Osteocyte (in vitro differentiated cells): ENCODE data around the gene KREMEN2. TPM values are rescaled to one million over a fixed set of nuclear protein-coding genes. Genes with fewer than 3 reads are reported as not detected.
A peak's percentile ranks its signal among the peaks of the same experiment; 100 is the strongest.

Experiments
- DNase-seq: peaks from one replicate; pipeline ENCODE4 v3.0.0; 2021; ENCODE audit warnings: mixed read lengths; ENCODE audit not compliant: unreplicated experiment; ENCODE audit errors: extremely low spot score
- H3K27ac Mint-ChIP-seq: one replicate; pipeline ENCODE4 v1.8.0; 2021; ENCODE audit warnings: mild to moderate bottlenecking, mixed read lengths; ENCODE audit not compliant: unreplicated experiment
- H3K27me3 Mint-ChIP-seq: one replicate; pipeline ENCODE4 v1.8.0; 2021; ENCODE audit warnings: mixed read lengths; ENCODE audit not compliant: unreplicated experiment
- H3K36me3 Mint-ChIP-seq: one replicate; pipeline ENCODE4 v1.8.0; 2021; ENCODE audit warnings: mixed read lengths; ENCODE audit not compliant: unreplicated experiment
- H3K4me1 Mint-ChIP-seq: one replicate; pipeline ENCODE4 v1.8.0; 2021; ENCODE audit warnings: mixed read lengths; ENCODE audit not compliant: unreplicated experiment
- H3K4me3 Mint-ChIP-seq: one replicate; pipeline ENCODE4 v1.8.0; 2021; ENCODE audit warnings: mild to moderate bottlenecking, moderate library complexity, mixed read lengths; ENCODE audit not compliant: unreplicated experiment
- H3K9me3 Mint-ChIP-seq: one replicate; pipeline ENCODE4 v1.8.0; 2021; ENCODE audit warnings: mixed read lengths; ENCODE audit not compliant: unreplicated experiment
- total RNA-seq: library from RNA; stranded (reverse); gene quantifications from 2 replicates; pipeline ENCODE4 v1.2.1, GENCODE V29; 2021
- TF ChIP-seq, protein P1 (sequence below): fragments of 200-600 bp; sonication (generic); IDR thresholded peaks from 2 replicates; pipeline ENCODE4 v1.5.0; 2021; ENCODE audit warnings: antibody characterized with exemption, mild to moderate bottlenecking, moderate library complexity

Gene KREMEN2
- total RNA-seq, 1 donor from 2014 or later: not detected

DNA sequence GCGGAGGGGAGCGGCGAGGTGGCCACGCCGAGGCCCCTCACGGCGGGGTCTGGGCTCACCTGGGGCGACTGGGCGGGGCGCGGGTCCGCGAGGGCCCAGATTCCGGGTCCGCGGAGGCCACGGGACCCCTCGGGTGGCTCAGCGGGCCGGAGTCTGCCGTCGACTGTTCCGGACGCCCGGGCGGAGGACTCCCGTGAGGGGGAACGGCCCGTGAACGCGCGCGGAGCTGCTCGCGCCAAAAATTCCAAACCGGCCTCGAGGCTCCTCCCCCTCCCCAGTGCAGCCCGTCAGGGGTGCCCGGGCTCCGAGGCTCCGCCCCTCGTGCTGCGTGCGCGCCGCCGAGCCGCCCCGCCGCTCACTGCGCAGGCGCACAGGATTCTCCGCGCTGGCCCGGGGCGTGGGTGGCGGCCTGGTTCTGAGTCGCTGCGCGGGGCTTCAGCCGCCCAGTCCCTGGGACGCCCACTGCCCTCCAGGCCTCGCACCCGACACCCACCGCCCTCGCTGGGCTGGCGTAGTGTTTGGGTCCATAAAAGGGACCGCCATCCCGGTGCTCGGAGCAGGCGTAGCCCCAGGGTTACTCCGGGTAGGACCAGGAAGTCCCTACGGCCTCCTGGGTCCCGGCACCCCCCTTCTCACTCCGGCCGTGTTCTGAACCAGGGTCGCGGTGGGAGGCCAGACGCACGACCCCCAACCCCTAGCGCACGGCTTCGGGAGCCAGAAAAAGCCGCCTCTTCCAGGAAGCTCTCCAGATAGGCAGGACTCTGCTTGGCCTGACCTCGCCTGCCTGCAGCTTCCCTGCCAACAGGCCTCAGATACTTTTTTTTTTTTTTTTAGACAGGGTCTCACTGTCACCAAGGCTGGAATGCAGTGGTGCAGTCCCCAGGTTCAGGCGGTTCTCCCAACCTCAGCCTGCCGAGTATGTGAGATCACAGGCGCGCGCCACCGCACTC, 16.4 kb downstream of the KREMEN2 start, which contains the start of gene PKMYT1:
PKMYT1 (minus strand) TSS at position 220 of the 950 bp plus-strand sequence. CDS start 789 bp downstream, outside the sequence.
- peak; percentile 98 for DNase-seq
- Mint-ChIP-seq H3K36me3 (no peaks in the 10 kb centered on the region), H3K4me1 (peaks cover 15% of the 10 kb centered on the region), H3K9me3 (no peaks in the 10 kb centered on the region), H3K27me3 (no peaks in the 10 kb centered on the region), H3K27ac (peak within 1 kb of the TSS; percentile 77), H3K4me3 (peak within 1 kb of the TSS; percentile 75)
- TF ChIP-seq, protein P1, sequence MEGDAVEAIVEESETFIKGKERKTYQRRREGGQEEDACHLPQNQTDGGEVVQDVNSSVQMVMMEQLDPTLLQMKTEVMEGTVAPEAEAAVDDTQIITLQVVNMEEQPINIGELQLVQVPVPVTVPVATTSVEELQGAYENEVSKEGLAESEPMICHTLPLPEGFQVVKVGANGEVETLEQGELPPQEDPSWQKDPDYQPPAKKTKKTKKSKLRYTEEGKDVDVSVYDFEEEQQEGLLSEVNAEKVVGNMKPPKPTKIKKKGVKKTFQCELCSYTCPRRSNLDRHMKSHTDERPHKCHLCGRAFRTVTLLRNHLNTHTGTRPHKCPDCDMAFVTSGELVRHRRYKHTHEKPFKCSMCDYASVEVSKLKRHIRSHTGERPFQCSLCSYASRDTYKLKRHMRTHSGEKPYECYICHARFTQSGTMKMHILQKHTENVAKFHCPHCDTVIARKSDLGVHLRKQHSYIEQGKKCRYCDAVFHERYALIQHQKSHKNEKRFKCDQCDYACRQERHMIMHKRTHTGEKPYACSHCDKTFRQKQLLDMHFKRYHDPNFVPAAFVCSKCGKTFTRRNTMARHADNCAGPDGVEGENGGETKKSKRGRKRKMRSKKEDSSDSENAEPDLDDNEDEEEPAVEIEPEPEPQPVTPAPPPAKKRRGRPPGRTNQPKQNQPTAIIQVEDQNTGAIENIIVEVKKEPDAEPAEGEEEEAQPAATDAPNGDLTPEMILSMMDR: no peak

DNA sequence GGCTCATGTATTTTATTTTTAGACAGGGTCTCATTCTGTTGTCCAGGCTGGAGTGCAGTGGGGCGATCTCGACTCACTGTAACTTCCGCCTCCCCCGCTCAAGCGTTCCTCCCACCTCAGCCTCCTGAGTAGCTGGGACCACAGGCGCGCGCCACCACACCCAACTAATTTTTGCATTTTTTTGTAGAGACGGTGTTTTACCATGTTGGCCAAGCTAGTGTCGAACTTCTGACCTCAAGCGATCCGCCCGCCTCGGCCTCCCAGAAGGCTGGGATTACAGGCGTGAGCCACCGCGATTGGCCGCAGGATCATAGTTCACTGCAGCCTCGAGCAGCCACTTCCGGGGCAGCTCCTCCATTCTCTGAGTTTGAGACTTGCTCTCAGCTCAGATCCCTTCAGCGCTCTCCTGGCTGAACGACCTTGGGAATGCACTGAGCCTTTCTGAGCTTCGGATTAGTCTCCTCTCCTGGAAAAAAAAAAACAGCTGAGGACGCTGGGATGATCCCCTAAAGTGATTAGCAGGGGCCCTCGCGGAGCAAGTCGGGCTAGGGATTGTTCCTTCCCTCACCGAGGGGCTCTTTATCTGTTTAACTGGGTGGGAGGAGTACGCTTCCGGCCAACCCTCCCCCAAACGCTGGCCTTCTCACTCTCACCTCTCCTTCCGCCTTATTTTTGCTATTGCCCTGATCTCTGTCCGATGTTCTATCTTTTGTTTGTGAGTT, 17.3 kb downstream of the KREMEN2 start:
- peaks cover 16% of the 10 kb centered on the region for H3K4me1 Mint-ChIP-seq
- peak overlapping the region; percentile 74 for H3K4me3 Mint-ChIP-seq
- DNase-seq: no peak
- no peaks in the 10 kb centered on the region for H3K36me3 Mint-ChIP-seq
- TF ChIP-seq, protein P1: no peak
- H3K27ac Mint-ChIP-seq: peak overlapping the region; percentile 77
- no peaks in the 10 kb centered on the region for H3K27me3 Mint-ChIP-seq
- no peaks in the 10 kb centered on the region for H3K9me3 Mint-ChIP-seq

DNA sequence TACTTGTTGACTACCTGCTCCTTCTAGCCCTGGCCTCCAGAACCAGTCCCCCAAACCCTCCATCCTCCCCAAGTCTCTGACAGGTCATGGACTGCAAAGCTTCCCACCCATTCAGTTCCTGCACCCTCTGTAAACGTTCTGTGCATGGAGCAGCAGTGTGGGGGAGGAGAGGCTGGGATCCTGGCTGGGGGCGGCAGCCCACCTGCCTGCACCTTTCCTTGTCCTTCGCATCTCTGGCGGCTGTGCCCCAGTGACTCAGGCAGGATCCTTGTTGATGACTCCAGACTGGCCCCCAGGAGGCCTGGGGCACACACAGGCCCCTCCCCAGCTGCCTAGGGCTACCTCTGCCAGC, 17.8 kb downstream of the KREMEN2 start:
- TF ChIP-seq, protein P1: no peak
- peak overlapping the region; percentile 77 for H3K27ac Mint-ChIP-seq
- no peaks in the 10 kb centered on the region for H3K36me3 Mint-ChIP-seq

DNA sequence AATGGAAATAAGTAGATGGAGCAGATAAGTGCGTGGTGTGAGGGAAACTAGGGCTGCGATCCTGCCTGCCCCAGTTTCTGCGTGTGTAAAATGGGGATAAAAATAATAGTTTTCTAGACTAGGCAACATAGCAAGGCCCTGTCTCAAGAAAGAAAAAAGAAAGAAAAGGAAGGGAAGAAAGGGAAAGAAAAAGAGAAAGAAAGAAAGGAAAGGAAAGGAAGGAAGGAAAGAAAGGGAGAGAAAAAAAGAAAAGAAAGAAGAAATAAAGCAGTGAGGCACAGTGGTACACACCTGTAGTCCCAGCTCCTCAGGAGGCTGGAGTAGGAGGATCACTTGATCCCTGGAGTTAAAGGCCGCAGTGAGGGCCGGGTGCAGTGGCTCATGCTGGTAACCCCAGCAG, 18.3 kb downstream of the KREMEN2 start:
- no peak overlapping the region for H3K4me3 Mint-ChIP-seq
- H3K27ac Mint-ChIP-seq: no peak overlapping the region
- TF ChIP-seq, protein P1: no peak

More for the DNA sequence above, 17.8 kb downstream of the KREMEN2 start:
- Mint-ChIP-seq H3K4me1 (peaks cover 21% of the 10 kb centered on the region), H3K27me3 (no peaks in the 10 kb centered on the region), H3K4me3 (peak overlapping the region; percentile 64), H3K9me3 (no peaks in the 10 kb centered on the region)
- DNase-seq: no peak

DNA sequence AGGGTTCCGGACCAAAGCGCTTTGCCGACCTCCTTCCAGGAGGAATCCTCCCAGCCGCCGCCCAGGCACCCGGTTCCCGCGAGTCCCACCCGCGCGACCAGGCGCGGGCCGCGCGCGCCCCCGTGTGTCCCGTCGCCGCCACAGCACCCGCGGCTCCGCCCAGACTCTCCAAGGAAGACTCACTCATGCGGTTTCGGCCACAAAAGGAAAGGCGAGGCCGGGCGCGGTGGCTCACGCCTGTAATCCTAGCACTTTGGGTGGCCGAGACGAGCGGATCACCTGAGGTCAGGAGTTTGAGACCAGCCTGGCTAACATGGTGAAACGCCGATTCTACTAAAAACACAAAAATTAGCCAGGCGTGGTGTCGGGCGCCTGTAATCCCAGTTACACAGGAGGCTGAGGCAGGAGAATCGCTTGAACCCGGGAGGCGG, 19.6 kb downstream of the KREMEN2 start:
- TF ChIP-seq, protein P1: peak; percentile 94
- Mint-ChIP-seq H3K27me3 (no peaks in the 10 kb centered on the region), H3K4me1 (peaks cover 30% of the 10 kb centered on the region), H3K4me3 (peak overlapping the region; percentile 57), H3K27ac (no peak overlapping the region), H3K9me3 (no peaks in the 10 kb centered on the region), H3K36me3 (no peaks in the 10 kb centered on the region)
- DNase-seq: peak; percentile 95

More for the DNA sequence above, 18.3 kb downstream of the KREMEN2 start:
- no peaks in the 10 kb centered on the region for H3K36me3 Mint-ChIP-seq
- H3K9me3 Mint-ChIP-seq: no peaks in the 10 kb centered on the region
- peaks cover 21% of the 10 kb centered on the region for H3K4me1 Mint-ChIP-seq
- H3K27me3 Mint-ChIP-seq: no peaks in the 10 kb centered on the region
- no peak for DNase-seq
